Upper lobe of left lung (tissue), 4 donors: ENCODE data around the gene ZNF629.

Experiments
- EP300 ChIP-seq, 4 donors: sonication (generic); formaldehyde crosslinking; IDR thresholded peaks; one replicate each; pipeline ENCODE4 v1.5.1; 2017; ENCODE audit warnings: antibody characterized with exemption in 4 of 4, control low read depth in 2 of 4
- TF ChIP-seq, protein P1 (sequence below), 6 experiments: fragments of 450-650 bp in 4 of 6; fragments of 200-600 bp in 2 of 6; sonication (generic) in 2 of 6; IDR thresholded peaks; one replicate each; pipeline ENCODE4 v1.5.1; 2016 to 2019; ENCODE audit warnings: antibody characterized with exemption in 6 of 6

DNA sequence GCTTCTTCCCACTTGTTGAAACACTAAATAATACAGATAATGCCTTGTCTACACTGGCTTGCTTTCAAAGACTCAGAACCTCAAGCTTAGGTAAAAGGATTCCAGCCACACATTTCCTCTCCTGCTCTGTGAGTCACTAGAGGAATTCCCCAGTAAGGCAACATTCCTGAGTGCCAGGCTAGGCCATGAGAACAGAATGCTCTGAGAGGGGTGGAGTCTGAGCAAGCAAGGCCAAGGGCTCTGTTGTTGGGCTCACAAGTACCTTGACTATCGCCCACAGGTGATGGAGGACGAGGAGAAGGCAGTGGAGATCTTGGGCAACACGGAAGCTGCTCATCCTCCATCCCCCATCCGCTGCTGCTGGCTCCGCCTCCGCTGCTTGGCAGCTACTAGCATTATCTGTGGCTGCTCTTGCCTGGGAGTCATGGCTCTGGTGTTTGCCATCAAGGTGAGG lies 45.5 kb downstream of the ZNF629 start:
- TF ChIP-seq, protein P1, sequence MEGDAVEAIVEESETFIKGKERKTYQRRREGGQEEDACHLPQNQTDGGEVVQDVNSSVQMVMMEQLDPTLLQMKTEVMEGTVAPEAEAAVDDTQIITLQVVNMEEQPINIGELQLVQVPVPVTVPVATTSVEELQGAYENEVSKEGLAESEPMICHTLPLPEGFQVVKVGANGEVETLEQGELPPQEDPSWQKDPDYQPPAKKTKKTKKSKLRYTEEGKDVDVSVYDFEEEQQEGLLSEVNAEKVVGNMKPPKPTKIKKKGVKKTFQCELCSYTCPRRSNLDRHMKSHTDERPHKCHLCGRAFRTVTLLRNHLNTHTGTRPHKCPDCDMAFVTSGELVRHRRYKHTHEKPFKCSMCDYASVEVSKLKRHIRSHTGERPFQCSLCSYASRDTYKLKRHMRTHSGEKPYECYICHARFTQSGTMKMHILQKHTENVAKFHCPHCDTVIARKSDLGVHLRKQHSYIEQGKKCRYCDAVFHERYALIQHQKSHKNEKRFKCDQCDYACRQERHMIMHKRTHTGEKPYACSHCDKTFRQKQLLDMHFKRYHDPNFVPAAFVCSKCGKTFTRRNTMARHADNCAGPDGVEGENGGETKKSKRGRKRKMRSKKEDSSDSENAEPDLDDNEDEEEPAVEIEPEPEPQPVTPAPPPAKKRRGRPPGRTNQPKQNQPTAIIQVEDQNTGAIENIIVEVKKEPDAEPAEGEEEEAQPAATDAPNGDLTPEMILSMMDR (IDR thresholded peaks at IDR 0.05): no peak
- peak in 1 of 4 donors; percentile 88 for TF ChIP-seq EP300 (IDR thresholded peaks at IDR 0.05)
